HG02678 (cell line): ENCODE measurements around the gene MARVELD1.
A peak's percentile ranks its signal among the peaks of the same experiment; 100 is the strongest.
"Not testable (repeated sequence)": the region's sequence is repeated elsewhere in the genome, so short reads cannot be mapped to it uniquely, and the experiment has no call there.

ENCODE experiments used
- ATAC-seq: cut with Tn5 transposase; IDR thresholded peaks from one replicate; pipeline ENCODE4 v1.9.1; 2021; ENCODE audit warnings: mild to moderate bottlenecking, moderate library complexity; ENCODE audit not compliant: unreplicated experiment

The MARVELD1 gene

GRCh38 chr10:97713339-97713825 lies at the start of gene MARVELD1:
MARVELD1 (plus strand) TSS chr10:97713730; CDS start chr10:97713877, 147 bp downstream.
- no peak for ATAC-seq

DNA sequence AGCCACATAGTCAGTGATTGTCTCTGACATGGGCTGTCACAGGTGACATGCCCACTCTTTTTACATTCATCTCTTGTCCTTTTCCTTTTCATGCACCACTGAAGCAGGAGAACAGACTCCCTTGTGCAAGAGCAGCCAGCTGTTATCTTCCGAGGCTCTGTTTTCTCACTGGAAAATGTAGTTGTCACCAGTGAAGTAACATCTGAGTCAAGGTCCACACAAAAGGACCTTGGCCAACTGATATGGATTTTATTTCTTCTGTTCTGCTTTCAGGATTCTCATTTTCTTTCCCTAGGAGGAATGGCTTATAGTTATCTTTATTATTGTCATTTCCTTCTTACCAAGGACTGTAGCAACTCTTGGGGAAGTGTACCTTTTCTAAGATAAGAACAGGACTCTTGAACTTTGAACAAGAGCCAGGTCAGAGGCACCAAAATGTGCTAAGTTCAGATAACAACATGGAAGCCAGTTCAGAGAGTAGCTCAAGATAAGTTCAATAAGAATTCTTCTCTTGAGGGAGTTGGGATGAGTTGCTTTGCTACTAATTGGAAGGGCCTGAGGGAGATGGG lies 49.2 kb upstream of the MARVELD1 start:
- no peak for ATAC-seq

DNA sequence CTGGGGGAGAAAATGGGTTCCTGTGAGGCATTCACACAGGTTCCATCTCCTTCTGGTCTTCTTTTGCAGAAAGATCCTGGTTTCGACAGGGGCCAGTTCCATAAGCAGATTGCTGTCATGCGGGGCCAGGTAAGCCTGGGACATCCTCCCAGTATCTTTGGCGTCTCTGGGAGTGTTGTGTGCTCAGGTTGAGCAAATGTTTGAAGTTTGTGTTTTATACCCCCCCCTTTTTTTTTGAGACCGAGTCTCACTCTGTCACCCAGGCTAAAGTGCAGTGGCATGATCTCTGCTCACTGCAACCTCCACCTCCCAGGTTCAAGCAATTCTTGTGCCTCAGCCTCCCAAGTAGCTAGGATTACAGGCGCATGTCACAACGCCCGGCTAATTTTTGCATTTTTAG lies 46.5 kb upstream of the MARVELD1 start:
- ATAC-seq: no peak

DNA sequence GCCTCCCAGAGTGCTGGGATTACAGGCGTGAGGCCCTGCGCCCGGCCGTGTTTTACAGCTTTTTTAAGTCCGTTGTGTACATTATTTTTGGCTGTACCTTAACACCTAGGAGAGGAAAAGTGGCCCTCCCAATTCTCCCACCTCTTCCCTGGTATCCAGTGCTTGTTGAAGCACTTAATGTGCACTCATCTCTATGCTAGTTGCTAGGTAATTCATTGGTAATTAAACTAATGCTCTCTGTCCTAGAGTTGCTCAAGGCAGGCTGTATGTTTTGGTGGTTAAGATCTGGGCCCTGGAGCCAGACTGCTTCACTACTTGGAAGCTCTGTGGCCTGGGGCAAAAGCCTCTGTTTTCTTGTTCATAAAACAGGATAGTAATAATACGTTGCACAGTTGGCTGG lies 46.1 kb upstream of the MARVELD1 start:
- ATAC-seq: no peak

DNA sequence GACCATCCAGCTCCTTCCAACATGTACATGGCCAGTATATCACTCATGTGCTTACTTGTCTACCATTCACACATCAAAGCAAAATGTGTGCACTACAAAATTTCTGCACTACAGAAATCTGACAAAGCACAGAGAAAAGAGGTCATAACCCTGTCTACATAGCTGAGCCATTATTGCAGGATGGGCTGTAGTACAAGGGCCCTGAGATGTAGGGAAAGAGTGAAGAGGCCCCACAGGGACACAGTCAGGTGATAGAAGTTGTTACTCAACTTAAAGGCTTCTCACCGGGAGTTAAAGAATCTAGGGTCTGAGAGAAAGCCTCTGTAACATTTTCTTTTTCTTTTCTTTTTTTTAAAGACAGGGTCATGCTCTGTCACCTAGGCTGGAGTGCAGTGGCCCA lies 44.0 kb upstream of the MARVELD1 start:
- ATAC-seq: no peak

DNA sequence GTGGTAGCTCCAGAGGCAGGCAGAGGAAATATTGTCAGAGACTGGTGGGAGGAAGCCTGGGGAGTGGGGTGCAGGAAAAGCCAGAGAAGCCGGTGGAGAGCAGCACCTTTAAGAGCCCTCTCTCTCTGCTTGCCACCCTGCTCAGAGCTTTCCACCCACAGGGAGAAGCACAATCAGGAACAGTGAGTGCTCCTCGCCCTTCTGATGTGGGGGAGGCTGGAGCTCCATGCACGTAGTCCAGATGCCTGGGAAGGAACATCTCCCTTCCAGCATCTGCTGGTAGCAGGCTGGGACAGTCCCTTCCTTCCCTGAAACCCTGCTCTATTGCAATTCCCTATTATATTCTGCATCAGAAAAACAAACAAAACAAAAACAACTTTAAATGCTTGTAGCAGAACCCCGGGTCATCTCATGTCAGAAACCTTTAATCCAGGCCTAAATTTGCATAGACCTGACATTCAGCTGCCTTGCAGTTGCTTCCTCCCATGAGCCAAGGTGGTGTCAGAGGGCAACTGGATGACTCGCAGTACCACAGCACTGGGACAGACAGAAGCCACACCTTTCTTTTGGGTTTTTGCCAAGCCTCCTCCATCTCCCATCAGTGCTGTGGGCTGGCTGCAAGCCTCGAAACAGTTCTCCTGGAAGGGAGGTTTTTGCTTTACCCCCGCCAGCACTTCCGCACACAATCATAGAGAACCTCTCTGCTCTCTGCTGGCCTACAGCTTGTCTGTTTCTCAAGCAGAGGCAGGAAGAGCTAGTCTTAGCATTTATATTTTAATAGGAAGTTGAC lies 39.6 kb upstream of the MARVELD1 start:
- ATAC-seq: no peak

- no peak for ATAC-seq
Observed at GRCh38 chr10:97675222-97675621, 38.3 kb upstream of the MARVELD1 start.

- peak; percentile 75 for ATAC-seq
Observed at GRCh38 chr10:97676770-97677581, 36.6 kb upstream of the MARVELD1 start.

- no peak for ATAC-seq
Observed at GRCh38 chr10:97679594-97679993, 33.9 kb upstream of the MARVELD1 start.

DNA sequence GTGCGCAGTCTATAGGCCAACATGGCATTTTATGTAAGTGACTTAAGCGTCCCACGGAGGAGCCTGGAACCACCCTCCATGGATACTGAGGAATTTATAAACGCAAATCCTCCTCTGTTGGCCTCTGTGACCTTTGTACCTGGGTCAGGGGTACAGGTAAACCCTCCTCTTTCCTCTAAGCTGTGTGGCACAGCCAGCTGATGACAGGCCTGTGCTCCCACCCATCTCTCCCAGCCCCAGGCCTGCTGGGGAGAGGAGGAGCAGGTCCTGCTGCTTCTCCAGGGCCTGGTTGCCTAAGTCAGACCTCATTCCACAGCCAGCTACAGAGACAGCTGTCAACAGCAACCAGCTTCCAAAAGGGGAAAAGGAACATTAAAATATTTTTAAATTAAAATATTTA lies 31.5 kb upstream of the MARVELD1 start:
- no peak for ATAC-seq

DNA sequence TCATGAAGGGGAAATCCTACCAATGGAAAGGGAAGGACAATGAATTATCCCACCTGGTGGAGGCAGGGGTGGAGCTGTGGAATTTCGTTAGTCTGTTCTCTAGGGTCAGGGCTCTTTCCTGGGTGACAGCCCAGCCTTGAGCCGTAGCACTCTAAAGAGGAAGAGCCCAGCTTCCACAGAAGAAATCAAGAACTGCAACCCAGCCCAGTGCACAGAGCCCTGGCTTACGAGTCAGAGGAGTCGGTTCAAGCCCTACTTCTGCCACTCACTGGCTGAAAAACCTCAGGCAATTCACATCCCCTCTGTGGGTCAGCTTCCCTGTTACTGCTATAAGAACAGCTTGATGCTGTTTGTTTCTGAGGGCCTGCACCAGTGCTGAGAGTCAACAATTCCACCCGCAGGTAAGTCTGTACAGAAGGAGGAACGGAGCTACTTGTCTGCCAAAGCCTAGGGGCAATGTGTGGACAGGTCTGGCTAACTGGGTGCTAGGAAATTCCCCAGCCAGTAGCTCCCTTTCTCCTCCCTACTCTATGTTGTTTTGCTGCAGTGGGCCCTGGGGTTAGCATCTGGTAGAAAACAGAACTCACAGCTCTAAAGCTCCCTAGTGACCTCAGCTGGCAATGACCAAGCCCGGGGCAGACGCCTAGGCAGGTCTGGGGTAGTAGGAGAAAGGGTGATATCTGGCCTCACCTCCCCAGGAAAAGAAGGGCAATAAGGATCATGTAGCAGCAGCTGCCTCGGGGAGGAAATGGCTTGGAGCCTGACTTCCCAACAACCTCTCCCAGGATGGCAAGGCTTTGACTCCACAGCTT lies 29.8 kb upstream of the MARVELD1 start:
- no peak for ATAC-seq

DNA sequence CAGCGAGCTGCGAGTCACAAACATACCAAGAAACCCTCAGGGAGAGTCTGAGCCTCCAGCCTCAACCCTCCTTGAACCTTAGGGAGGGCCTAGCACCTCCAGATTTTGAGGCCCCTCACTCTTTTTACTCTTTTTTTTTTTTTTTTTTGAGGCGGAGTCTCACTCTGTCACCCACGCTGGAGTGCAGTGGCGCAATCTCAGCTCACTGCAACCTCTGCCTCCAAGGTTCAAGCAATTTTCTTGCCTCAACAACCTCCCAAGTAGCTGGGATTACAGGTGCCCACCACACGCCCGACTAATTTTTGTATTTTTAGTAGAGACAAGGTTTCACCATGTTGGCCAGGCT lies 29.2 kb upstream of the MARVELD1 start:
- ATAC-seq: not testable (repeated sequence)

DNA sequence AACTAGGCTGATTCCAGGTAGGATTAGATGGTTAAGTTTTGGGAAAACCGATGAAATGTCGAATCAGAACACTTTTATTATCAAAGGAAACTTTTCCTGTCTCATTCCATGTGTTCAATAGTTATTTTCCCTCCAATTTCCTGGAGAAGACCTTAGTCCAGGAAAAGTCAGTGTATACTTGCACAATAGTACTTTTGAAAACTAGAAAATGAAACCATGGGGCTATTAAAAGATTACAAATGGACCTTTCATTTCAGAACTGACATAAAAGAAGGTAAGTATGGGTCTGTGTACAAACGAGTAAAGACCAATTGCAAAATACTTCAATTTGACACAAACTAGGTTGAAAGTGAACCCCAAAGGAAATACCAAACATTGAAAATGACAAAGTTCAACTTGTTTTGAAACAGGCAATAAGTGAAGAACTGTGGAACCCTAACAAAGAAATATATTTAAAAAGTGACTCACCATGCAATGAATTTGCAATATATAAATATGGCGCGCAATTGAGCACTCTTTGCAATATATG lies 28.6 kb upstream of the MARVELD1 start:
- no peak for ATAC-seq

GRCh38 chr10:97685395-97685958 lies 28.1 kb upstream of the MARVELD1 start:
- ATAC-seq: no peak

DNA sequence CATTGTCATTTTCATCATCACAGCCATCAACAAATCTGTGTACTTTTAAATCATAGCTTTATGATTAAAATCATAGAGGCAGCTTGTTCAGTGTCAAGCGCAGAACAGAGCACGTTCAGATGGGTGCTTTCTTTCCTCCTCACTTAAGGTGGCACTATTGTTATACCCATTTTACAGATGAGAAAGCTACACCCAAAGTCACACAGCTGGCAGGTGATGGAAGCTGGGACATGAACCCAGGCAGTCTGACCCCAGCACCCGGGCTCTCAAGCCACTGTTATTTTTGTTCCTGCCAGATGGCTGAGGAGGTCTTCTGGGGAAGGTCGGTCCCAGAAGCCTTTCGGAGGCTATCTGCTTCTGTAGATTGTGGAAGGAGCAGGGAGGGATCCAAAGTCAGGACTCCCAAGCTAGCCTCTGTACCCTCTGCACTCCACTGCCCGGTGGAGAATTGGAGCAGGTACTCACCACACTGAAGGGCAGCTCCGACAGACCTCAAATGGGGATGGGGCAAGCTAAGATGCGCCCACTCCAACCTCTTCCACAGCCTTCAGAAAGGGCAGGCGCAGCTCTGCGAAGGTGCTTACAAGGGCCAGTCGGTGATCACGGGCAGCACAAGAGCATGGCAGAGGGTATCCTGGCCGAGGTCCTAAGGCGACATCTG lies 27.1 kb upstream of the MARVELD1 start:
- no peak for ATAC-seq

GRCh38 chr10:97686962-97687784 lies 26.4 kb upstream of the MARVELD1 start, which contains the start of gene AVPI1:
AVPI1 (minus strand) TSS chr10:97687241; CDS start chr10:97679905, 7,336 bp downstream.
- ATAC-seq: peak; percentile 94

- no peak for ATAC-seq
Observed at GRCh38 chr10:97687785-97688781, 25.4 kb upstream of the MARVELD1 start.
